ENCODE measurements around the gene DEPDC1B.
"Not testable (repeated sequence)": the region's sequence is repeated elsewhere in the genome, so short reads cannot be mapped to it uniquely, and the experiment has no call there.

DEPDC1B gene

GRCh38 chr5:60578315-60578714 lies 121.7 kb downstream of the DEPDC1B start:
- no peak for DNase-seq

GRCh38 chr5:60577116-60577515 lies 122.8 kb downstream of the DEPDC1B start:
- no peak for DNase-seq

DNA sequence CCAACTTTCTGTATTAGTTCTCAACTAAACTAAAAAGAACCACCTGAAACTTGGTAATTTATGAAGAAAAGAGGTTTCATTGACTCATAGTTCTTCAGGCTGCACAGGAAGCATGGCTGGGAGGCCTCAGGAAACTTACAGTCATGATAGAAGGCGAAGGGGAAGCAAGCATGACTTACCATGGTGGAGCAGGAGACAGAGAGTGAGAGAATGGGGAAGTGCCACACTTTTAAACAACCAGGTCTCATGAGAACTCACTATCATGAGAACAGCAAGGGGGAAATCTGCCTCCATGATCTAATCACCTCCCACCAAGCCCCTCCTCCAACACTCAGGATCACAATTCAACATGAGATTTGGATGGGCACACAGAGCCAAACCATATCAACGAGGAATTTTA lies 123.5 kb downstream of the DEPDC1B start:
- no peak for DNase-seq

GRCh38 chr5:60568646-60569045 lies 131.3 kb downstream of the DEPDC1B start:
- DNase-seq: no peak

DNA sequence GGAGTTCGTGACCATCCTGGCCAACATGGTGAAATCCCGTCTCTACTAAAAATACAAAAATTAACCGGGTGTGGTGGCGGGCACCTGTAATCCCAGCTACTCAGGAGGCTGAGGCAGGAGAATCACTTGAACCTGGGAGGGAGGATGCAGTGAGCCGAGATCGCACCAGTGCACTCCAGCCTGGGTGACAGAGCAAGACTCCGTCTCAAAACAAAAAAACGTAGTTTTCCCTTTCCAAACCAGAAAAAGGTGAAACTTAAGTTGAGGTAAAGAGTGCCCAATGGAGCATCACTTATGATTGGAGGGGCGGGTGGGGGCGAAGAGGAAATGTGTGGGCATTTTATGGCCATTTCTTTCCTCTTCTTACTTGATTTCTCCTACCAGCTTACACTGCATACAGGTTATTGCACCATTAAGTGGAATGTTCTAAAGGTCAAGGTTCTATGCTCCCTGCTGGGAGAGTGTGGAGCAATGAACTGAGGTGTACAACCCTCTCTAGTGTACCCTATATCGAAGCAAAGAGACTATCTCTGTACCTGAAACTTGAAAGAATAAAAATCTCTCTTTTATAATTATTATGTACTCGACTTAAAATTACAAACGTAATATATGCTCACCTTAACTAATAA lies 136.2 kb downstream of the DEPDC1B start:
- DNase-seq: no peak

DNA sequence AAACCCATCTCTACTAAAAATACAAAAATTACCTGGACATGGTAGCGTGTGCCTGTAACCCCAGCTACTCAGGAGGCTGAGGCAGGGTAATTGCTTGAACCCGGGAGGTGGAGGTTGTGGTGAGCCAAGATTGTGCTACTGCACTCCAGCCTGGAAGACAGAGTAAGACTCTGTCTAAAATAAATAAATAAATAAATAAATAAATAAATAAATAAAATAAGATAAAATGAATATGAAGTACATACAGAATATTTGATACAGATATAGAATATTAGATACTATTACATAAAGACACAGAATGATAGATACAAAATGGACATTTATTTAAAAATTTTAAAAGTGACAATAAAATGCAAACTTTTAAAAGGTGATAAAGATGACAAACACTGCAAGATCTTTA lies 146.7 kb downstream of the DEPDC1B start:
- not testable (repeated sequence) for DNase-seq

GRCh38 chr5:60551829-60552228 lies 148.1 kb downstream of the DEPDC1B start:
- no peak for DNase-seq

DNA sequence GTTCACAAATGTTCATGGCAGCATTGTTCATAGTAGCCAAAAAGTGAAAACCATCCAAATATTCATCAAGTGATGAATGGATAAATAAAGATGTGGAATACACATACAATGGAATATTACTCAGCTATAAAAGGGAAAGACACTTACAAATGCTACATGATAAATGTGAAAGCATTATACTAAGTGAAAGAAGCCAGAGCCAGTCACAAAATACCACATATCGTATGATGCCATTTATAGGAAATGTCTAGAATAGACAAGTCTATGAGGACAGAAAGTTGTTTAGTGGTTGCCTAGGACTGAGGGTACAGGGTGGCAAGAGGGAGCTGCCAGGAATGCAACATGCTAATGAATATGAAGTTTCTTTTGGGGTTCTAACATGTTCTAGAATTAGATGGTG lies 148.7 kb downstream of the DEPDC1B start:
- no peak for DNase-seq

DNA sequence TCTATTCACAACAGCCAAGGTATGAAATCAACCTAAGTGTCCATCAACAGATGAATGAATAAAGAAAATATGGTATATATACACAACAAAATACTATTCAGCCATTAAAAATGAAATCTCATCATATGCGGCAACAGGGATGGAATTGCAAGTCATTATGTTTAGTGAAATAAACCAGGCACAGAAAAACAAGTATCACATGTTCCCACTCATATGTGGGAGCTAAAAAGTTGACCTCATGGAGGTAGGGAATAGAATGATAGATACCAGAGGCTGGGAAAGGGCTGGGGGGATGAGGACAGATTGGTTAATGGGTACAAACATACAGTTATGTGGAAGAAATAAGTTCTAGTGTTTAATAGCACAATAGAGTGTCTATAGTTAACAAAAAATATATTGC lies 149.7 kb downstream of the DEPDC1B start:
- no peak for DNase-seq

DNA sequence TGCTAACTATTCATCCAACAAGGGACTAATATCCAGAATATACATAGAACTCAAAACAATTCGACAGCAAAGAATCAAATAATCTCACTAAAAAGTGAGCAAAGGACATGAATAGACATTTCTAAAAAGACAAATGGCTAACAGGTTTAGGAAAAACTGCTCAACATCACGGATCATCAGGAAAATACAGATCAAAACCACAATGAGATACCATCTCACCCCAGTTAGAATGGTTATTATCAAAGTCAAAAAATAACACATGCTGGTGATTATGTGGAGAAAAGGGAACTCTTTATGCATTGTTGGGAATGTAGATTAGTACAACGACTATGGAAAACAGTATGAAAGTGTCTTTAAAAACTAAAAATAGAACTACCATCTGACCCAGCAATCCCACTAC lies 150.1 kb downstream of the DEPDC1B start:
- no peak for DNase-seq

Measured in NCI-H69 (cell line).